ENCODE results near the gene EDA2R.

GRCh38 chrX:66677430-66677829, 38.6 kb upstream of the EDA2R start:
- TF ChIP-seq CTCF (conservative IDR thresholded peaks at IDR 0.05) (no peak), ZFX (IDR thresholded peaks at IDR 0.05) (no peak)

Measured in C4-2B (cell line).